HG02588 (cell line): ENCODE measurements around the gene FMN1.
A peak's percentile ranks its signal among the peaks of the same experiment; 100 is the strongest.

Experiments used
- ATAC-seq: cut with Tn5 transposase; IDR thresholded peaks from one replicate; pipeline ENCODE4 v1.9.1; 2021; ENCODE audit warnings: mild to moderate bottlenecking, moderate library complexity; ENCODE audit not compliant: unreplicated experiment

FMN1 gene

GRCh38 chr15:32941823-32942222 lies 252.7 kb downstream of the FMN1 start:
- ATAC-seq: no peak

GRCh38 chr15:32936976-32937375 lies 257.5 kb downstream of the FMN1 start:
- no peak for ATAC-seq

GRCh38 chr15:32936283-32936918 lies 258.1 kb downstream of the FMN1 start:
- no peak for ATAC-seq

GRCh38 chr15:32935139-32935538 lies 259.4 kb downstream of the FMN1 start:
- no peak for ATAC-seq

GRCh38 chr15:32933236-32933635 lies 261.3 kb downstream of the FMN1 start:
- ATAC-seq: no peak

- no peak for ATAC-seq
Measured at GRCh38 chr15:32928876-32929275, 265.6 kb downstream of the FMN1 start.

- no peak for ATAC-seq
Measured at GRCh38 chr15:32927124-32927523, 267.4 kb downstream of the FMN1 start.

- no peak for ATAC-seq
Measured at GRCh38 chr15:32923176-32923575, 271.3 kb downstream of the FMN1 start.

GRCh38 chr15:32922541-32922940 lies 272.0 kb downstream of the FMN1 start:
- ATAC-seq: no peak

- ATAC-seq: no peak
Measured at GRCh38 chr15:32919749-32920414, 274.6 kb downstream of the FMN1 start.

GRCh38 chr15:32918547-32918946 lies 276.0 kb downstream of the FMN1 start:
- no peak for ATAC-seq

GRCh38 chr15:32910839-32911238 lies 283.7 kb downstream of the FMN1 start:
- ATAC-seq: no peak

GRCh38 chr15:32909431-32909830 lies 285.1 kb downstream of the FMN1 start:
- no peak for ATAC-seq

- peak; percentile 0 for ATAC-seq
Measured at GRCh38 chr15:32908872-32909271, 285.6 kb downstream of the FMN1 start.

- ATAC-seq: peak; percentile 93
Measured at GRCh38 chr15:32908135-32908801, 286.2 kb downstream of the FMN1 start.

GRCh38 chr15:32905481-32905880 lies 289.0 kb downstream of the FMN1 start:
- no peak for ATAC-seq

- ATAC-seq: no peak
Measured at GRCh38 chr15:32904448-32904847, 290.1 kb downstream of the FMN1 start.

- no peak for ATAC-seq
Measured at GRCh38 chr15:32903591-32904290, 290.8 kb downstream of the FMN1 start.

GRCh38 chr15:32901995-32902394 lies 292.5 kb downstream of the FMN1 start:
- no peak for ATAC-seq

GRCh38 chr15:32901192-32901591 lies 293.3 kb downstream of the FMN1 start:
- no peak for ATAC-seq

GRCh38 chr15:32899126-32899596 lies 295.4 kb downstream of the FMN1 start:
- no peak for ATAC-seq
